HK-2 (cell line): Measurements from ENCODE around the gene SGIP1.

ENCODE experiments used
- DNase-seq: peaks from one replicate; pipeline ENCODE4 v3.0.0-alpha.2; 2018; ENCODE audit not compliant: unreplicated experiment

The SGIP1 gene

GRCh38 chr1:66607458-66607857 is 73.5 kb downstream of the SGIP1 start:
- no peak for DNase-seq

- no peak for DNase-seq
Observed at GRCh38 chr1:66613187-66613586, 79.2 kb downstream of the SGIP1 start.

GRCh38 chr1:66617362-66618184 is 83.6 kb downstream of the SGIP1 start:
- DNase-seq = no peak

- DNase-seq = no peak
Observed at GRCh38 chr1:66618390-66618789, 84.4 kb downstream of the SGIP1 start.

GRCh38 chr1:66623812-66624211 is 89.9 kb downstream of the SGIP1 start:
- no peak for DNase-seq

- DNase-seq = no peak
Observed at GRCh38 chr1:66624412-66625060, 90.6 kb downstream of the SGIP1 start.

- DNase-seq = no peak
Observed at GRCh38 chr1:66626261-66626660, 92.3 kb downstream of the SGIP1 start.

- DNase-seq = no peak
Observed at GRCh38 chr1:66628926-66629325, 95.0 kb downstream of the SGIP1 start.

GRCh38 chr1:66633159-66633558 is 99.2 kb downstream of the SGIP1 start:
- no peak for DNase-seq

GRCh38 chr1:66637146-66637545 is 103.2 kb downstream of the SGIP1 start:
- no peak for DNase-seq

- DNase-seq = no peak
Observed at GRCh38 chr1:66641891-66642473, 108.0 kb downstream of the SGIP1 start.

- no peak for DNase-seq
Observed at GRCh38 chr1:66642992-66643391, 109.0 kb downstream of the SGIP1 start.

- DNase-seq = no peak
Observed at GRCh38 chr1:66644331-66644730, 110.4 kb downstream of the SGIP1 start.

GRCh38 chr1:66648901-66649595 is 115.1 kb downstream of the SGIP1 start:
- no peak for DNase-seq

- no peak for DNase-seq
Observed at GRCh38 chr1:66652556-66652955, 118.6 kb downstream of the SGIP1 start.

- DNase-seq = no peak
Observed at GRCh38 chr1:66654643-66655042, 120.7 kb downstream of the SGIP1 start.

- no peak for DNase-seq
Observed at GRCh38 chr1:66671455-66671854, 137.5 kb downstream of the SGIP1 start.

- no peak for DNase-seq
Observed at GRCh38 chr1:66676613-66677298, 142.8 kb downstream of the SGIP1 start.

GRCh38 chr1:66678146-66678545 is 144.2 kb downstream of the SGIP1 start:
- DNase-seq = no peak

- DNase-seq = no peak
Observed at GRCh38 chr1:66679140-66679539, 145.2 kb downstream of the SGIP1 start.

GRCh38 chr1:66681686-66682085 is 147.7 kb downstream of the SGIP1 start:
- no peak for DNase-seq

GRCh38 chr1:66682106-66682505 is 148.2 kb downstream of the SGIP1 start:
- no peak for DNase-seq
